Vagina (tissue), 2 donors: Measurements from ENCODE around the gene TEC. TPM values are rescaled to one million over a fixed set of nuclear protein-coding genes. Genes with fewer than 3 reads are reported as not detected.

ENCODE experiments used
- DNase-seq, 2 donors: peaks; one replicate each; pipeline ENCODE4 v3.0.0-alpha.2; 2017; ENCODE audit errors: extremely low spot score in 2 of 2
- H3K27ac ChIP-seq: fragments of 200-600 bp; sonication (generic); one replicate; pipeline ENCODE4 v1.5.1; 2019
- H3K27me3 ChIP-seq: fragments of 200-600 bp; sonication (generic); one replicate; pipeline ENCODE4 v1.5.1; 2019
- H3K36me3 ChIP-seq, 2 donors: fragments of 200-600 bp; sonication (generic); one replicate each; pipeline ENCODE4 v1.5.1; 2017 to 2019
- H3K4me1 ChIP-seq: fragments of 200-600 bp; sonication (generic); one replicate; pipeline ENCODE4 v1.5.1; 2019
- H3K4me3 ChIP-seq, 2 donors: fragments of 200-600 bp; sonication (generic); 1 replicate in 1 of 2; 2 replicates in 1 of 2; pipeline ENCODE4 v1.5.1; 2016 to 2019
- H3K9me3 ChIP-seq: fragments of 200-600 bp; sonication (generic); one replicate; pipeline ENCODE4 v1.5.1; 2019
- POLR2A ChIP-seq, 2 donors: fragments of 450-650 bp; IDR thresholded peaks; one replicate each; pipeline ENCODE4 v1.6.1; 2017; ENCODE audit warnings: antibody characterized with exemption in 2 of 2, mild to moderate bottlenecking in 2 of 2, moderate library complexity in 2 of 2
- POLR2AphosphoS5 ChIP-seq, 2 donors: sonication (generic); formaldehyde crosslinking; IDR thresholded peaks; one replicate each; pipeline ENCODE4 v1.9.0; 2017; ENCODE audit warnings: antibody characterized with exemption in 2 of 2, mild to moderate bottlenecking in 2 of 2, low read depth in 1 of 2; ENCODE audit not compliant: insufficient read depth in 1 of 2
- intact Hi-C: fragments of 100-400 bp; cut with DNase I; formaldehyde crosslinking; loops from one replicate; pipeline ENCODE4 v1.15.1; 2023
- total RNA-seq: library from RNA; depleted of rRNA; stranded (reverse); fragments of >200 nt; gene quantifications from one replicate; pipeline ENCODE4 v1.2.3, GENCODE V29; 2016
- TF ChIP-seq, protein P1 (sequence below), 3 experiments: fragments of 450-650 bp in 2 of 3; fragments of 200-600 bp in 1 of 3; sonication (generic) in 1 of 3; IDR thresholded peaks; one replicate each; pipeline ENCODE4 v1.5.1; 2017 to 2019; ENCODE audit warnings: antibody characterized with exemption in 3 of 3, mild to moderate bottlenecking in 2 of 3, moderate library complexity in 2 of 3

Gene TEC
- total RNA-seq, 1 donor from 2014 or later: 9.3 TPM

DNA sequence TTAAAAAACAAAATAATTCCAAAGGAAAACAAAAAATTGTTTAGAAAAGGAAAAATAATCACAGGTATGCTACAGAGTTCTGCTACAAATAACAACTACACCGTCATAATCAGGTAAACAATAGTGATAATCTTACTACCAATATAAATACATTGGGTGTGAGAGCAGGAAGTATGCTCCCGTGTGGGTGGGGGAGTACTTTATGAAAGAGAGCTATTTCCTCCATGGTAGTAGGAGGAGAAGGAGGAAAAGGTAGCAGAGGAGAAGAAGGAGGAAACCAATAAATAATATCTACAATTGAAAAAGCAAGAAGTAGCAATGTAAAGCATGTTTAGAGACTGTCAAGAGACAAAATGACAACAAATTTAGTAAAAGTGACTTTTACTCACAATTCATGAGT, 35.1 kb downstream of the TEC start:
- TF ChIP-seq POLR2A (IDR thresholded peaks at IDR 0.05) (no peak), POLR2AphosphoS5 (IDR thresholded peaks at IDR 0.05; ENCODE audit: insufficient read depth in 1 of 2, low read depth in 1 of 2) (no peak)
- TF ChIP-seq, protein P1, sequence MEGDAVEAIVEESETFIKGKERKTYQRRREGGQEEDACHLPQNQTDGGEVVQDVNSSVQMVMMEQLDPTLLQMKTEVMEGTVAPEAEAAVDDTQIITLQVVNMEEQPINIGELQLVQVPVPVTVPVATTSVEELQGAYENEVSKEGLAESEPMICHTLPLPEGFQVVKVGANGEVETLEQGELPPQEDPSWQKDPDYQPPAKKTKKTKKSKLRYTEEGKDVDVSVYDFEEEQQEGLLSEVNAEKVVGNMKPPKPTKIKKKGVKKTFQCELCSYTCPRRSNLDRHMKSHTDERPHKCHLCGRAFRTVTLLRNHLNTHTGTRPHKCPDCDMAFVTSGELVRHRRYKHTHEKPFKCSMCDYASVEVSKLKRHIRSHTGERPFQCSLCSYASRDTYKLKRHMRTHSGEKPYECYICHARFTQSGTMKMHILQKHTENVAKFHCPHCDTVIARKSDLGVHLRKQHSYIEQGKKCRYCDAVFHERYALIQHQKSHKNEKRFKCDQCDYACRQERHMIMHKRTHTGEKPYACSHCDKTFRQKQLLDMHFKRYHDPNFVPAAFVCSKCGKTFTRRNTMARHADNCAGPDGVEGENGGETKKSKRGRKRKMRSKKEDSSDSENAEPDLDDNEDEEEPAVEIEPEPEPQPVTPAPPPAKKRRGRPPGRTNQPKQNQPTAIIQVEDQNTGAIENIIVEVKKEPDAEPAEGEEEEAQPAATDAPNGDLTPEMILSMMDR (IDR thresholded peaks at IDR 0.05): no peak
- no peaks in the 10 kb centered on the region for H3K9me3 ChIP-seq
- intact Hi-C loops: no loop called here

DNA sequence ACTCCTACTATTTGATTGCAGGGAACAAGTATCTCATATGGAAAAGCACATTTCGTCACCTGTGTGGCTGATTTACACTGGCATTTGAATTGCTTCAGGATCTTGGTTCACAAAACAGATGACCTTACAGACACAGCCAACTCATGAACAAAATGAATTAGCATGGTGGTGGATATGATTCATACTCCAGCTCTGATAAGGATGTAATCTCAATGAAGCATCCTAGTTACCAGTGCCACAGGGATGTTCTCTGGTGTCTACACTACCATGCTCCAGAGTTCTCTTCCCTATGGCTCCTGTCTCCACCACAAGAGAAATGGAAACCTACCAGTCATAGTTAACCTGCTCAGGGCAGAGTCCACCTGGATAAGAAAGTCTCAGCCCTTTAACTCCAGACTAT, 40.7 kb downstream of the TEC start:
- Histone ChIP-seq H3K36me3 (no peaks in the 10 kb centered on the region), H3K4me3 (no peak overlapping the region), H3K27me3 (no peaks in the 10 kb centered on the region), H3K9me3 (no peaks in the 10 kb centered on the region), H3K27ac (no peak overlapping the region), H3K4me1 (no peaks in the 10 kb centered on the region)
- DNase-seq: no peak
- TF ChIP-seq POLR2AphosphoS5 (IDR thresholded peaks at IDR 0.05; ENCODE audit: insufficient read depth in 1 of 2, low read depth in 1 of 2) (no peak), POLR2A (IDR thresholded peaks at IDR 0.05) (no peak)
- TF ChIP-seq, protein P1 (IDR thresholded peaks at IDR 0.05): no peak
- intact Hi-C loops: no loop called here

More for the DNA sequence above, 35.1 kb downstream of the TEC start:
- no peaks in the 10 kb centered on the region for H3K4me1 ChIP-seq
- H3K27ac ChIP-seq: no peak overlapping the region
- no peaks in the 10 kb centered on the region for H3K36me3 ChIP-seq
- no peak overlapping the region for H3K4me3 ChIP-seq
- H3K27me3 ChIP-seq: no peaks in the 10 kb centered on the region
- DNase-seq: no peak

DNA sequence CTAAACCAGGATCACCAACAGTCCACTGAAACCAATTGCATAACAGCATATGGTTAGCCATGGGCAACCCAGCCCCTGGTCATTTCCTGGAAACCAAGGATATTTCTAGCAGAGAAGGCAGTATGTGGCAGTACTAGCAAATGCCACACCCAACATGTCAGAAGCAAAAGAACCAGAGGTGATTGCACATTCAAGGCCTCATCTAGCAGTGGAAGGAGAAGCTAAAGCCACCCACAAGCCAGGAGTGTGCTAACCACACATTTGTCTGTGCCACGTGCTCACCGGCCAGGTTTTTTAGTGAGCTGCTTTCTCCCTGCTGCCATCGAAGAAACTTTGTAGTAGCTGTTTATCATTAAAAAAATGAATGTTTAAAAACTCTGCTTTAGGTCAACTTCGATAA, 42.0 kb downstream of the TEC start:
- Histone ChIP-seq H3K27me3 (no peaks in the 10 kb centered on the region), H3K27ac (no peak overlapping the region), H3K4me3 (no peak overlapping the region), H3K4me1 (peaks cover 4% of the 10 kb centered on the region), H3K36me3 (no peaks in the 10 kb centered on the region), H3K9me3 (no peaks in the 10 kb centered on the region)
- intact Hi-C loops: no loop called here
- no peak for DNase-seq
- no peak for TF ChIP-seq POLR2AphosphoS5 (IDR thresholded peaks at IDR 0.05; ENCODE audit: insufficient read depth in 1 of 2, low read depth in 1 of 2)
- no peak for TF ChIP-seq POLR2A (IDR thresholded peaks at IDR 0.05)
- TF ChIP-seq, protein P1 (IDR thresholded peaks at IDR 0.05): no peak

DNA sequence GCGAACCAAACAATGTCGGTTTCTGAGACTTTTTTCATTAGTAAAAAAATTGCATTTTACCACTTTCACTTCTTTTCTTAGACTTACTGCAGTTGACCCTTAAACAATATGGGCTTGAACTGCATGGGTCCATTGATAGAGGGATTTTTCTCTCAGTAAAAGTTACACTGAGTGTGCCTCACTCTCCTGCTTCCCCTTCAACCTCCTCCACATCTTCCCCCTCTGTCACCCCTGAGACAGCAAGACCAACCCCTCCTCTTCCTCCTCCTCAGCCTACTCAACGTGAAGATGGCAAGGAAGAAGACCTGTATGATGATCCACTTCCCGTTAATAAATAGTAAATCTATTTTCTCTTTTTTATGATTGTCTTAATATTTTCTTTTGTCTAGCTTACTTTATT, 43.4 kb downstream of the TEC start:
- H3K36me3 ChIP-seq: no peaks in the 10 kb centered on the region
- no peaks in the 10 kb centered on the region for H3K9me3 ChIP-seq
- DNase-seq: no peak
- TF ChIP-seq, protein P1 (IDR thresholded peaks at IDR 0.05): no peak
- no peak for TF ChIP-seq POLR2AphosphoS5 (IDR thresholded peaks at IDR 0.05; ENCODE audit: insufficient read depth in 1 of 2, low read depth in 1 of 2)
- H3K27me3 ChIP-seq: no peaks in the 10 kb centered on the region
- no peak overlapping the region for H3K27ac ChIP-seq
- peaks cover 4% of the 10 kb centered on the region for H3K4me1 ChIP-seq
- intact Hi-C loops: no loop called here
- no peak overlapping the region for H3K4me3 ChIP-seq

DNA sequence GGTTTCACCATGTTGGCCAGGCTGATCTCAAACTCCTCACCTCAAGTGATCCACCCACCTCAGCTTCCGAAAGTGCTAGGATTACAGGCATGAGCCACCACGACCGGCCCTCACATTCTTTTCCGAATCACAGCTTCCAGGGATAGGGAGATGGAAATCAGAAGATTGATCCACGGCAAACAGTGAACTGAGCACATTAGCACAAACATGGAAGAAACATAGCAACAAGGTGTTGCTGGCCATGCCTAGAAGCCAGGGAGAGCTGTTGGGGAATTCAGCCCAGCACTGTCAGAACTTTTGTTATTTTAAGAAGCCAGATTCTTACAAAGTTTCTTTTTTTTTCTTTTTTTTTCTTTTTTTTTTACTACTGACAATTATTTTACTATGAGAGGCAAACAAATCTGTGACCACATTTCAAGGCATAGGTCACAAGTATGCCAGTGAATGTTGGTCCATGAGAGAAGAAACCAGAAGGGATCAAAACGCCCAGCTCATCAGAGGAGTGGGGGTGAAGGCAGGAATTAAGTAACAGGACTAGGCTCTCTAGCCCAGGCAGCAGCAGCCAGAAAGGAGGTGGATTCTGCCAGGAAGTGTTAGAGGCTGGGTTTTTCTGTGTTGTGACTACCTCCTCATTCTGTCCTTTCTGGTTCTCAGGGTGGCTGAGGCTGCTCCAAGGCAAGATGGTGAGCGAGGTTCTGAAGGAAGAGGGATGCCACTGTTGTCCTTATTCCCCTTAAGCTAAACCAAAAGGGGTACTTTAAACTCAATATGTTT, 44.1 kb downstream of the TEC start:
- Histone ChIP-seq H3K27ac (no peak overlapping the region), H3K36me3 (no peaks in the 10 kb centered on the region), H3K4me3 (no peak overlapping the region), H3K4me1 (peaks cover 4% of the 10 kb centered on the region), H3K9me3 (no peaks in the 10 kb centered on the region), H3K27me3 (no peaks in the 10 kb centered on the region)
- intact Hi-C loops: no loop called here
- TF ChIP-seq POLR2AphosphoS5 (IDR thresholded peaks at IDR 0.05; ENCODE audit: insufficient read depth in 1 of 2, low read depth in 1 of 2) (no peak), POLR2A (IDR thresholded peaks at IDR 0.05) (no peak)
- TF ChIP-seq, protein P1 (IDR thresholded peaks at IDR 0.05): no peak
- no peak for DNase-seq
